IgD-negative memory B cell (primary cell): ENCODE data around the gene HELQ. TPM values are rescaled to one million over a fixed set of nuclear protein-coding genes. Genes with fewer than 3 reads are reported as not detected.

ENCODE experiments used
- H3K27ac Mint-ChIP-seq, 3 donors: one replicate each; pipeline ENCODE4 v1.8.0; 2020 to 2022; ENCODE audit warnings: mild to moderate bottlenecking in 3 of 3, mixed read lengths in 3 of 3, moderate library complexity in 1 of 3
- H3K27me3 Mint-ChIP-seq: one replicate; pipeline ENCODE4 v1.8.0; 2021; ENCODE audit warnings: mixed read lengths
- H3K36me3 Mint-ChIP-seq: one replicate; pipeline ENCODE4 v1.8.0; 2020; ENCODE audit warnings: mild to moderate bottlenecking, mixed read lengths
- H3K4me1 Mint-ChIP-seq, 3 donors: one replicate each; pipeline ENCODE4 v1.8.0; 2020 to 2022; ENCODE audit warnings: mixed read lengths in 3 of 3, mild to moderate bottlenecking in 1 of 3
- H3K4me3 Mint-ChIP-seq, 4 donors: one replicate each; pipeline ENCODE4 v1.8.0; 2020 to 2022; ENCODE audit warnings: mild to moderate bottlenecking in 4 of 4, mixed read lengths in 4 of 4, moderate library complexity in 3 of 4
- H3K9me3 Mint-ChIP-seq, 3 donors: one replicate each; pipeline ENCODE4 v1.8.0; 2020 to 2021; ENCODE audit warnings: mixed read lengths in 3 of 3, mild to moderate bottlenecking in 1 of 3
- polyA plus RNA-seq: library from polyadenylated mRNA; unstranded; fragments of 300-500 nt; fragmentation: Illumina TruSeq; gene quantifications from one replicate; pipeline ENCODE4 v1.2.3, GENCODE V29; 2021

HELQ gene
- polyA plus RNA-seq, 1 donor from 2014 or later, result 24.7 TPM

GRCh38 chr4:83473966-83474365, 18.3 kb upstream of the HELQ start:
- Mint-ChIP-seq H3K4me1 (peaks cover 0 to 10% (median 1%) of the 10 kb centered on the region in 3 donors), H3K4me3 (no peak overlapping the region), H3K27me3 (no peaks in the 10 kb centered on the region), H3K36me3 (peaks cover 2% of the 10 kb centered on the region), H3K27ac (no peak overlapping the region), H3K9me3 (no peaks in the 10 kb centered on the region)

DNA sequence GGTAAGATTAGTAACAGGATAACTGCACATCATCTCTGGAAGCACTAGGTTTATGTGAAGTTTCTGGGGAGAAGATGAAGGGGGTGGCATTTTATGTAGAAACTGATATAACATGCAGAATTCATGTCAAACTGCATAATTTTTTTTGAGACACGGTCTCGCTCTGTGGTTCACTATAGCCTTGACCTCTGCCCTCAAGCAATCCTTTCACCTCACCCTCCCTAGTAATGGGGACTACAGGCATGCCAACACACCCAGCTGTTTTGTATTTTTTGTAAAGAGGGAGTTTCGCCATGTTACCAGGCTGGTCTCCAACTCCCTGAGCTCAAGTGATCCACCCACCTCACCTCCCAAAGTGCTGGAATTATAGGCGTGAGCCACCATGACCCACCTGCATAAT, 17.8 kb upstream of the HELQ start:
- H3K36me3 Mint-ChIP-seq, result peaks cover 3% of the 10 kb centered on the region

DNA sequence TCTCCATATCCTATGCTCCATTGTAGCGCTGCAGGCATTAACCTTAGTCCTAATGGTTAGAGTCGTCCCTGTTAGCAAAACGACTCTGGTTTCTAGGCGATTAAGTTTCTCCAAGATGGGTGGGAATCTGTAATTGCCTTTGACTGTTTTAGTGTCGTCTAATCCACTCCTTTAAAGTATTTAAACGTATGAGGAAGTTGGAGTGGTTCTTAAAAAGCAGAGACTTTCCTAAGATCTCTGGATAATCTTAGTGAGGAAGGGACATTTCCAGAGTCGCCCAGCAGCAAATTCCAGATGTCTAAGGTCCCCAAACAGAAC, 520 bp upstream of the HELQ start:
- H3K36me3 Mint-ChIP-seq, result peaks cover 6% of the 10 kb centered on the region
- H3K27me3 Mint-ChIP-seq, result no peaks in the 10 kb centered on the region
- H3K4me3 Mint-ChIP-seq, result peak overlapping the region; percentile 95 to 100 (median 97)
- peak overlapping the region; percentile 91 to 100 (median 100) for H3K27ac Mint-ChIP-seq
- H3K4me1 Mint-ChIP-seq, result peaks cover 17 to 35% (median 28%) of the 10 kb centered on the region in 3 donors
- H3K9me3 Mint-ChIP-seq, result no peaks in the 10 kb centered on the region

More for the DNA sequence above, 17.8 kb upstream of the HELQ start:
- peaks cover 0 to 10% (median 1%) of the 10 kb centered on the region in 3 donors for H3K4me1 Mint-ChIP-seq
- no peak overlapping the region for H3K27ac Mint-ChIP-seq
- no peaks in the 10 kb centered on the region for H3K9me3 Mint-ChIP-seq
- H3K4me3 Mint-ChIP-seq, result no peak overlapping the region
- H3K27me3 Mint-ChIP-seq, result no peaks in the 10 kb centered on the region

- Mint-ChIP-seq H3K4me1 (peaks cover 17 to 37% (median 28%) of the 10 kb centered on the region in 3 donors), H3K4me3 (peak overlapping the region; percentile 95 to 100 (median 97)), H3K36me3 (peaks cover 6% of the 10 kb centered on the region), H3K27ac (peak overlapping the region; percentile 91 to 100 (median 100)), H3K9me3 (no peaks in the 10 kb centered on the region), H3K27me3 (no peaks in the 10 kb centered on the region)
Observed at GRCh38 chr4:83454686-83455085, 937 bp downstream of the HELQ start.

DNA sequence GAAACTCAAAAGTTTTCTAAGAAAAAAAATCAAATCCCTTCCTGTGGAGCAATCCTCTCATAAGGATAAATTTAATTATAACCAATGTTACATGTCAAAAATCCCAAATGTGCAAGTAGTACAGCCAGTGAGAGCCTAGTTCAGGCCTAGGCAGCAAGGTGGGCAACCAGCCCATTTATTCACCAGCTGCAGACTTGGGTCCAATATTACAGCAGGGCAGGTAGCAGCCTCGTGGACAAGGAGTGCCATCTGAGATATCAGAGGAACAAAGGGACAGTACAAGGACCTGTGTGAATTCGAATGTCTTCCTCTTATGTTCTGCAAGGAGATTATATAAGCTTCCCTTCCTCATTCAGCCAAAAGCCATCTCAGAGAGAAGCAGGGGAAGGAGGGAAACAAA, 6.6 kb downstream of the HELQ start:
- peaks cover 4% of the 10 kb centered on the region for H3K36me3 Mint-ChIP-seq

DNA sequence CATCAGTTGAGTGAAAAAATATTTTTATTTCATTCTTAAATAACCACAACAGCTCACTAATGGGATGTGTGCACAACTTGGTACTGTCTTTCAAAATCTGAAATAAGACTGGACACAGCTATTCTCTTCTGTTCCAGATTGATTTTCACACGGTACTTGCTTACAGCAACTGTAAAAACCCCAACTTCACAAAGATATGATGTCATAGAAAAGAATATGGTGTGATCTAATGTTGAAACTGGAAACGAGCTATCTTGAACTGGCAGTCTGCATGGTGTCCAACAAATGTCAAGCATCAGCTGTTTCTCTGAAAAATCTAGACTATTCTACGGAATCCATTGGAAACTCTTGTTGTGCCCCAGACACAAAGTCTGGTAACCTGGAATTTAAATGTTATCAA, 14.7 kb downstream of the HELQ start:
- H3K27ac Mint-ChIP-seq, result peak overlapping the region in 2 of 3 donors; percentile 16 to 47
- no peaks in the 10 kb centered on the region for H3K27me3 Mint-ChIP-seq
- peaks cover 12 to 14% (median 13%) of the 10 kb centered on the region in 3 donors for H3K4me1 Mint-ChIP-seq
- H3K4me3 Mint-ChIP-seq, result no peak overlapping the region
- H3K36me3 Mint-ChIP-seq, result peaks cover 11% of the 10 kb centered on the region
- no peaks in the 10 kb centered on the region for H3K9me3 Mint-ChIP-seq

More for the DNA sequence above, 6.6 kb downstream of the HELQ start:
- Mint-ChIP-seq H3K27ac (no peak overlapping the region), H3K4me1 (peaks cover 13 to 15% (median 14%) of the 10 kb centered on the region in 3 donors), H3K27me3 (no peaks in the 10 kb centered on the region), H3K4me3 (no peak overlapping the region), H3K9me3 (no peaks in the 10 kb centered on the region)

GRCh38 chr4:83440148-83440814, 15.3 kb downstream of the HELQ start:
- Mint-ChIP-seq H3K4me3 (peak overlapping the region in 2 of 4 donors; percentile 23 to 31), H3K27ac (peak overlapping the region in 2 of 3 donors; percentile 0 to 47), H3K36me3 (peaks cover 11% of the 10 kb centered on the region), H3K9me3 (no peaks in the 10 kb centered on the region), H3K27me3 (no peaks in the 10 kb centered on the region), H3K4me1 (peaks cover 13 to 14% (median 13%) of the 10 kb centered on the region in 3 donors)

DNA sequence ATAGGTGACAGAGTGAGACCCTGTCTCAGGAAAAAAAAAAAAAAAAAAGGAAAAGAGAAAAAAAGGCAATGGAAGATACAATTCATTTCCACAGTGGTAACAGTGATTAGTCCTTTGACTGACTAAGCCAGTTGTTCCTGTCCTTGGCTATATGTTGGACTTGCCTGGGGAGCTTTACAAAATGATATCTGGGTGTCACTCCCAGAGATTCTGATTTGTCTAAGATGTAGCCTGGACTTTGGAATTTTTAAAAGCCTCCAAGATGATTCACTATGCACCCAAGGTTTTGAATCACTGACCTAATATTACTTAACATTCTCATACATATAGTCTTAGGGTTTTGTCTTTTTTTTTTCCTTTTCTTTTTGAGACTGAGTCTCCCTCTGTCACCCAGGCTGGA, 16.9 kb downstream of the HELQ start:
- Mint-ChIP-seq H3K9me3 (no peaks in the 10 kb centered on the region), H3K4me1 (peaks cover 12 to 13% (median 13%) of the 10 kb centered on the region in 3 donors), H3K4me3 (peak overlapping the region in 1 of 4 donors; percentile 47), H3K36me3 (peaks cover 11% of the 10 kb centered on the region), H3K27ac (no peak overlapping the region), H3K27me3 (no peaks in the 10 kb centered on the region)

DNA sequence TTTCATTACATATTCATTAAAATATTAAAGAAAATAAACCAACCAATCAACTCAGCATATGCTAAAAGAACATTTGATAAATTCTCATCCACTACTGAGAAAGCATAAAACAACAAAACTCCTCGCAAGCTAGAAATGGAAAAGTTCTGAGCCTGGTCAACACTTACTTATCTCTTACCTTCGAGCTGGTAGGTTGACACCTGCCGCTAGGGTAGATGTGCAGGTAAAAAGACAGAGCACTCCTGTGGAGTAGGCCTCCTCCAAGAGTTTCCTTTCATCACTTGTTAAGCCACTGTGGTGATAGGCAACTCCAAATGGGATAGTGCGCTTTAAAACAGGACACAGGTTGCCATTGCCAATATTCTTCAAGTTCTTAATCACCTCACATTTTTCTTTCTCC, 18.9 kb downstream of the HELQ start:
- Mint-ChIP-seq H3K4me1 (peaks cover 12 to 17% (median 13%) of the 10 kb centered on the region in 3 donors), H3K9me3 (no peaks in the 10 kb centered on the region), H3K4me3 (no peak overlapping the region), H3K27me3 (no peaks in the 10 kb centered on the region), H3K27ac (no peak overlapping the region), H3K36me3 (peaks cover 15% of the 10 kb centered on the region)

DNA sequence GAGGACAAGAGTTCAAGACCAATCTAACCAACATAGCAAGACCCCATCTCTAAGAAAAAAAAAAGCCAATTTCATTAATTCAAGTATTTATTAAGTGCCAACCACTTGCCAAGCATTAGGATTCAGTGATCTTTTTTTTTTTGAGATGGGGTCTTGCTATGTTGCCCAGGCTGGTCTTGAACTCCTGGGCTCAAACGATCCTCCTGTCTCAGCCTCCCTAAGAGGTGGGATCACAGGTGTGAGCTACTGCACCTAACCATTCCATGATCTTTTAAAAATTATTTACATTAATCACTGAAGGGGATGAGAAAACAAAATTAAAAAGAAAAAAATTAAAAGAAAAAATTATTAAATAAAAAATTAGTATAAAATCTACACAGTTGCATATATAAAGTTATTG, 24.4 kb downstream of the HELQ start:
- Mint-ChIP-seq H3K27ac (no peak overlapping the region), H3K36me3 (peaks cover 4% of the 10 kb centered on the region), H3K27me3 (no peaks in the 10 kb centered on the region), H3K4me1 (peaks cover 2 to 4% (median 2%) of the 10 kb centered on the region in 3 donors), H3K4me3 (no peak overlapping the region), H3K9me3 (no peaks in the 10 kb centered on the region)

- Mint-ChIP-seq H3K27me3 (no peaks in the 10 kb centered on the region), H3K9me3 (no peaks in the 10 kb centered on the region), H3K4me3 (no peak overlapping the region), H3K4me1 (no peaks in the 10 kb centered on the region), H3K36me3 (peaks cover 8% of the 10 kb centered on the region), H3K27ac (no peak overlapping the region)
Observed at GRCh38 chr4:83418211-83418610, 37.4 kb downstream of the HELQ start.

DNA sequence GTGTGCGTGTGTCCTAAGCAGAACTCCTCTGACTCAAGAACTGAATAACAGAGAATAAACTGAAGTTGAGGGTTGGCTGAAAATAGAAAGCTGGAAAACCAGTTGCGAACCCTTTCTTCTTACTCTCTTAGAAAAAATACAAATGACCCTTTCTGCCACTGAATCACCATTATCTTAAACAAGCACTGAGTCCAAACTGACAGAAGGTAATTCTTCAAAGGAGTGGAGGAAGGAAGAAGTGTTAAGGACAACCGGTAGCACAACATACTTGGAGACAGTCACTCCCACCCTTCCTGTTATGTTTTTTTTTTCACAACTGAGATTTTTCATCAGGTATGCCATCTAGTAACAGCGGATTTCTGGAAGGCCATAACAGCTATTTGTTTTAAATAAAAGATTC, 38.1 kb downstream of the HELQ start:
- Mint-ChIP-seq H3K9me3 (no peaks in the 10 kb centered on the region), H3K4me1 (no peaks in the 10 kb centered on the region), H3K4me3 (no peak overlapping the region), H3K27ac (no peak overlapping the region), H3K36me3 (peaks cover 7% of the 10 kb centered on the region), H3K27me3 (no peaks in the 10 kb centered on the region)

GRCh38 chr4:83413676-83414075, 41.9 kb downstream of the HELQ start:
- Mint-ChIP-seq H3K27me3 (no peaks in the 10 kb centered on the region), H3K27ac (no peak overlapping the region), H3K4me3 (no peak overlapping the region), H3K4me1 (no peaks in the 10 kb centered on the region), H3K9me3 (no peaks in the 10 kb centered on the region), H3K36me3 (peaks cover 6% of the 10 kb centered on the region)

- Mint-ChIP-seq H3K4me1 (peaks cover 0 to 7% (median 0%) of the 10 kb centered on the region in 3 donors), H3K27ac (peak overlapping the region in 1 of 3 donors; percentile 32), H3K27me3 (no peaks in the 10 kb centered on the region), H3K36me3 (peaks cover 4% of the 10 kb centered on the region), H3K9me3 (no peaks in the 10 kb centered on the region), H3K4me3 (no peak overlapping the region)
Observed at GRCh38 chr4:83408908-83409307, 46.7 kb downstream of the HELQ start.

DNA sequence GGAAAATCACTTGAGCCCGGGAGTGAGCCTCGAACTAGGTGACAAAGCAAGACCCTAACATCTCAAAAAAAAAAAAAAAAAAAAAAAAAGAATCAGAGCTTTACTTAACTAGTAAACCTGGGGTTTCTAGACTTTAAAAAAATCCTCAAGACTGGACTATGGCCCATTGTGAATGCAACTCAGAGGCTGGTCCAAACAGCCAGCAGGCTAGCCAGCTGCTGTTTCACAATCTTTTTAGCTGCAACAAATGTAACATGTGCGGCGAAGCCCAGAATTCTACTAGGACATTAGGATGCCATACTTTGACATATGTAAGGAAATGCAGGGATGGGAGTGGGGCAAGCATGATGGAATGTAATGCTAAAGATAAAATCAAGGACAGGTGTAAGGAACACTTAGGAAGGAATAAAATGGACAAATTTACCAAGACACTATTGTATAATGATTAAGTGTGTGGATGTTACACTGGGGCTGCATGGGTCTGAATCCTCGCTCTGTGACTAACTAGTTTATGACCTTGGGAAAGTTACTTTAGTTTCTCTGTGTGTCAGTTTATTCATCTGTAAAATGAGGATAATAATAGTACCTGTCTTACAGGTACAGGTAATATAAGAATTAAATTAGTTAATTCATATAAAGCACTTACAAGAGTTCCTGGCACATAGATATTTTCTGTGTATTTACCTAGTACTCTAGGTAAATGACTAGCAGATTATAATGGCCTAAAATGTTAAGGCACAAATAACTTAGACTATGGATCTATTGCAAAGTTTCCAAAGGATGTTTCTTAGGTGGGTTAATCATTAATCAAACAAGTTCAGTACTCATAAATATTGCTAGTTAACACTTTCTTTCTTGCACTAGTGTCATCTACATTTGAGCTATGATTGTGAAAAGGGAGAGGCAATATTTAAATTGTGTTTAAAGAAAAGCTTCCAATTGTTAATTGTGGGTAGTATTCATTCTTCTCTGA, 49.5 kb downstream of the HELQ start:
- Mint-ChIP-seq H3K4me3 (no peak overlapping the region), H3K36me3 (peaks cover 6% of the 10 kb centered on the region), H3K27ac (no peak overlapping the region), H3K27me3 (no peaks in the 10 kb centered on the region), H3K4me1 (peaks cover 0 to 7% (median 0%) of the 10 kb centered on the region in 3 donors), H3K9me3 (peaks cover 0 to 6% (median 0%) of the 10 kb centered on the region in 3 donors)
